HepG2 (cell line): ENCODE data around the gene TEX51. TPM values are rescaled to one million over a fixed set of nuclear protein-coding genes. Genes with fewer than 3 reads are reported as not detected.

ENCODE experiments used
- ATAC-seq: fragments of 200-7000 bp; cut with Tn5 transposase; 3 replicates; pipeline ENCODE4 v1.9.1; 2020; ENCODE audit warnings: mild to moderate bottlenecking, moderate library complexity
- BruUV-seq: library from RNA; stranded (reverse); fragments of 400-500 nt; replicated peaks from 2 replicates; lab custom pipeline; 2021; lab: Mats Ljungman, UMichigan
- CTCF ChIA-PET: fragments of 300-600 bp; formaldehyde crosslinking; extraction: SDS; loops from one replicate; lab custom pipeline; 2021; ENCODE audit warnings: low total read pairs, inconsistent platforms, low intra/inter-chr PET ratio; lab: Yijun Ruan, JAX
- POLR2A ChIA-PET: fragments of 350-600 bp; sonication (Branson Sonifier 250); formaldehyde crosslinking; loops from one replicate; lab custom pipeline; 2020; ENCODE audit warnings: antibody characterized with exemption, inconsistent platforms; lab: Yijun Ruan, JAX
- DNase-seq: peaks from one replicate; pipeline ENCODE4 v3.0.0-alpha.2; 2015; ENCODE audit warnings: low spot score
- FAIRE-seq: peaks from 3 replicates; lab custom pipeline; 2011; peaks lifted over from hg19 to GRCh38; lab: Jason Lieb, UNC
- H2AFZ ChIP-seq: one replicate; pipeline ENCODE4 v1.6.1; 2011; ENCODE audit warnings: low read length, inconsistent platforms
- H3K27ac ChIP-seq: fragments of 300-600 bp; 3 replicates; pipeline ENCODE4 v1.8.0; 2011; ENCODE audit warnings: mixed run types, mild to moderate bottlenecking, mixed read lengths, low read length, inconsistent platforms; ENCODE audit not compliant: insufficient read depth; ENCODE audit errors: extremely low read length
- H3K27me3 ChIP-seq, 2 experiments: fragments of 200-600 bp in 1 of 2; 2 replicates in 1 of 2; 3 replicates in 1 of 2; pipeline versions ENCODE4 v1.6.0 to v1.8.0; 2011; ENCODE audit warnings: low read length in 2 of 2, mild to moderate bottlenecking in 2 of 2, moderate library complexity in 2 of 2, inconsistent platforms in 1 of 2; ENCODE audit not compliant: insufficient read depth in 2 of 2, control insufficient read depth in 1 of 2
- H3K36me3 ChIP-seq, 2 experiments: fragments of 200-600 bp in 1 of 2; replicated peaks in 1 of 2; 2 replicates in 1 of 2; 3 replicates in 1 of 2; pipeline versions ENCODE4 v1.5.1 to v1.8.0; 2011; ENCODE audit warnings: low read length in 2 of 2, inconsistent platforms in 1 of 2; ENCODE audit not compliant: insufficient read depth in 2 of 2, control insufficient read depth in 1 of 2
- H3K4me1 ChIP-seq: 2 replicates; pipeline ENCODE4 v1.5.1; 2012; ENCODE audit warnings: low read length, inconsistent platforms; ENCODE audit not compliant: insufficient read depth
- H3K4me2 ChIP-seq: 2 replicates; pipeline ENCODE4 v1.6.0; 2011; ENCODE audit warnings: low read depth, low read length, inconsistent platforms
- H3K4me3 ChIP-seq, 3 experiments: fragments of 200-600 bp in 1 of 3; sonication (generic), shearing (Covaris generic) in 1 of 3; replicated peaks in 1 of 3; 2 replicates each; pipeline ENCODE4 v1.5.1; 2011 to 2016; ENCODE audit warnings: low read length in 3 of 3, inconsistent platforms in 2 of 3, low read depth in 2 of 3, mild to moderate bottlenecking in 2 of 3, control low read depth in 1 of 3, mixed read lengths in 1 of 3; ENCODE audit not compliant: insufficient read depth in 1 of 3
- H3K79me2 ChIP-seq: one replicate; pipeline ENCODE4 v1.6.1; 2011; ENCODE audit warnings: low read length, inconsistent platforms; ENCODE audit not compliant: insufficient read depth
- H3K9ac ChIP-seq: 2 replicates; pipeline ENCODE4 v1.6.0; 2011; ENCODE audit warnings: mild to moderate bottlenecking, low read depth, low read length, inconsistent platforms; ENCODE audit not compliant: insufficient read depth
- H3K9me3 ChIP-seq: 2 replicates; pipeline ENCODE4 v1.5.1; 2012; ENCODE audit warnings: mild to moderate bottlenecking, low read length
- H4K20me1 ChIP-seq: 2 replicates; pipeline ENCODE4 v1.6.0; 2011; ENCODE audit warnings: inconsistent platforms, mild to moderate bottlenecking, low read length, moderate library complexity; ENCODE audit not compliant: insufficient read depth
- ATM ChIP-seq: fragments of 450-650 bp; IDR thresholded peaks from 2 replicates; pipeline ENCODE4 v1.7.1; 2017; ENCODE audit warnings: mild to moderate bottlenecking, borderline replicate concordance
- CREB1 ChIP-seq, 2 experiments: fragments of 450-650 bp in 1 of 2; IDR thresholded peaks; 2 replicates each; pipeline ENCODE4 v1.6.1; 2016 to 2017; ENCODE audit warnings: control low read depth in 1 of 2, mild to moderate bottlenecking in 1 of 2, missing compliant biosample characterization in 1 of 2, missing genetic modification characterization in 1 of 2
- DMTF1 ChIP-seq: sonication (generic); formaldehyde crosslinking; IDR thresholded peaks from 2 replicates; pipeline ENCODE4 v1.4.0; 2020; ENCODE audit warnings: mild to moderate bottlenecking, missing genetic modification reagents
- JUNB ChIP-seq: sonication (generic); formaldehyde crosslinking; IDR thresholded peaks from 2 replicates; pipeline ENCODE4 v1.8.0; 2022; ENCODE audit warnings: missing genetic modification reagents, mild to moderate bottlenecking, borderline replicate concordance
- KLF6 ChIP-seq: IDR thresholded peaks from 2 replicates; pipeline ENCODE4 v1.8.0; 2016; ENCODE audit warnings: missing biosample characterization, missing genetic modification reagents
- RFXANK ChIP-seq: IDR thresholded peaks from 2 replicates; pipeline ENCODE4 v1.6.1; 2016
- TERF1 ChIP-seq: sonication (generic); formaldehyde crosslinking; IDR thresholded peaks from 2 replicates; pipeline ENCODE4 v1.8.0; 2022; ENCODE audit warnings: mild to moderate bottlenecking, missing genetic modification reagents, moderate library complexity
- YEATS2 ChIP-seq: sonication (generic); formaldehyde crosslinking; IDR thresholded peaks from 2 replicates; pipeline ENCODE4 v1.4.0; 2020; ENCODE audit warnings: missing genetic modification reagents, borderline replicate concordance
- ZC3H4 ChIP-seq: sonication (generic); formaldehyde crosslinking; IDR thresholded peaks from 2 replicates; pipeline ENCODE4 v1.4.0; 2020; ENCODE audit warnings: missing genetic modification reagents, borderline replicate concordance
- ZNF207 ChIP-seq: fragments of 450-650 bp; IDR thresholded peaks from 2 replicates; pipeline ENCODE4 v1.6.1; 2016; ENCODE audit warnings: antibody characterized with exemption, borderline replicate concordance
- ZNF713 ChIP-seq: sonication (generic); formaldehyde crosslinking; IDR thresholded peaks from 2 replicates; pipeline ENCODE4 v1.4.0; 2020; ENCODE audit warnings: mild to moderate bottlenecking, missing genetic modification reagents
- WGBS: methylation state at CpG from one replicate; pipeline ENCODE4 v1.1.6; 2017; ENCODE audit warnings: low lambda C conversion rate; 5-methylcytosine and 5-hydroxymethylcytosine counted together
- in situ Hi-C: cut with HindIII; loops from 2 replicates; pipeline ENCODE4 v1.10.0; 2017; ENCODE audit warnings: low pct_unique_long_range_greater_than_20kb; ENCODE audit not compliant: extremely low pct_ligation_motif_present
- intact Hi-C: fragments of 100-400 bp; cut with micrococcal nuclease; formaldehyde crosslinking; loops from one replicate; pipeline ENCODE4 v1.10.0; 2022; ENCODE audit not compliant: unreplicated experiment
- polyA plus RNA-seq, 8 experiments: library from polyadenylated mRNA; depleted of rRNA in 3 of 8; stranded (reverse) in 7 of 8; unstranded in 1 of 8; fragments of >200 nt; fragmentation: Illumina TruSeq in 4 of 8; extraction: Trizol in 4 of 8; gene quantifications; 2 replicates each; pipeline versions ENCODE4 v1.2.1 to v1.2.3, GENCODE V29; 2011 to 2016; ENCODE audit warnings: low read depth in 4 of 8, missing spikeins in 1 of 8, mixed read lengths in 1 of 8; ENCODE audit not compliant: insufficient read depth in 1 of 8
- total RNA-seq, 5 experiments: library from RNA; depleted of rRNA; stranded (reverse); fragments of >200 nt; fragmentation: Illumina TruSeq; extraction: Trizol; gene quantifications; 2 replicates each; pipeline ENCODE4 v1.2.3, GENCODE V29; 2016; ENCODE audit warnings: low read depth in 1 of 5

The TEX51 gene
- total and polyA plus RNA-seq, 2 of the 13 experiments (the other 11 are each of a cell fraction or from before 2014, with no cell fraction given): not detected

GRCh38 chr2:126910637-126911036, 11.9 kb downstream of the TEX51 start:
- H3K27ac ChIP-seq: no peak overlapping the region
- no peak overlapping the region for H3K4me2 ChIP-seq
- in situ Hi-C loops: no loop called here
- no peaks in the 10 kb centered on the region for H3K79me2 ChIP-seq
- TF ChIP-seq CREB1 (IDR thresholded peaks at IDR 0.05) (peak; percentile 58; the same call in 1 of the 2 replicates), CREB1 (CRISPR knock-in tag; IDR thresholded peaks at IDR 0.05) (no peak), ATM (no peak), TERF1 (no peak), YEATS2 (no peak)
- DNase-seq (no peak), ATAC-seq (no peak), FAIRE-seq (no peak)
- H4K20me1 ChIP-seq: no peaks in the 10 kb centered on the region
- H3K9ac ChIP-seq: no peak overlapping the region
- no peaks in the 10 kb centered on the region for H3K9me3 ChIP-seq
- intact Hi-C loops: no loop called here
- no peaks in the 10 kb centered on the region for H3K36me3 ChIP-seq
- no peak overlapping the region for H3K4me3 ChIP-seq
- 0% methylated on average over 1 of the region's 1 CpG for WGBS
- BruUV-seq: no TSS peak
- H3K4me1 ChIP-seq: no peaks in the 10 kb centered on the region
- CTCF ChIA-PET: no interaction called here
- POLR2A ChIA-PET: no interaction called here
- no peak overlapping the region for H2AFZ ChIP-seq
- peaks cover 2 to 48% of the 10 kb centered on the region in 2 experiments; a peak in 4 of 5 replicates for H3K27me3 ChIP-seq

GRCh38 chr2:126911111-126911796, 12.6 kb downstream of the TEX51 start:
- no peak overlapping the region for H2AFZ ChIP-seq
- DNase-seq (no peak), ATAC-seq (no peak), FAIRE-seq (no peak)
- in situ Hi-C loops (no loop called here), intact Hi-C loops (no loop called here)
- H3K4me3 ChIP-seq: no peak overlapping the region
- no peaks in the 10 kb centered on the region for H4K20me1 ChIP-seq
- H3K79me2 ChIP-seq: no peaks in the 10 kb centered on the region
- no peaks in the 10 kb centered on the region for H3K36me3 ChIP-seq
- H3K27me3 ChIP-seq: peaks cover 2 to 48% of the 10 kb centered on the region in 2 experiments; a peak in 4 of 5 replicates
- no peak overlapping the region for H3K27ac ChIP-seq
- 24% methylated on average over 8 of the region's 8 CpGs for WGBS
- H3K4me1 ChIP-seq: no peaks in the 10 kb centered on the region
- ChIA-PET CTCF (no interaction called here), POLR2A (no interaction called here)
- no peak overlapping the region for H3K4me2 ChIP-seq
- no TSS peak for BruUV-seq
- H3K9ac ChIP-seq: no peak overlapping the region
- no peaks in the 10 kb centered on the region for H3K9me3 ChIP-seq
- TF ChIP-seq ZNF713 (CRISPR knock-in tag): no peak
- TF ChIP-seq ZNF207: no peak
- TF ChIP-seq ZC3H4 (CRISPR knock-in tag): no peak
- TF ChIP-seq KLF6: no peak
- TF ChIP-seq DMTF1: no peak
- no peak for TF ChIP-seq RFXANK (CRISPR knock-in tag)
- no peak for TF ChIP-seq JUNB (CRISPR knock-in tag)
